Ovary (tissue), 3 donors: ENCODE data around the gene RABL2B.

Experiments used
- CTCF ChIP-seq, 3 donors: fragments of 450-650 bp in 2 of 3; fragments of 200-600 bp in 1 of 3; IDR thresholded peaks; one replicate each; pipeline versions ENCODE4 v1.5.1 to v1.8.0; 2016 to 2022; ENCODE audit warnings: antibody characterized with exemption in 3 of 3, mild to moderate bottlenecking in 1 of 3
- EP300 ChIP-seq: sonication (generic); formaldehyde crosslinking; IDR thresholded peaks from one replicate; pipeline ENCODE4 v1.6.1; 2017; ENCODE audit warnings: antibody characterized with exemption
- POLR2A ChIP-seq: fragments of 450-650 bp; IDR thresholded peaks from one replicate; pipeline ENCODE4 v1.6.1; 2017; ENCODE audit warnings: antibody characterized with exemption, mild to moderate bottlenecking, moderate library complexity
- donor health status: DM: no; HTN: no; CAD: no.

GRCh38 chr22:50732681-50733080 is 50.8 kb downstream of the RABL2B start:
- TF ChIP-seq CTCF (IDR thresholded peaks at IDR 0.05) (no peak), POLR2A (no peak), EP300 (no peak)
